GM18520 (cell line): ENCODE data around the gene ANKS1A.

Experiments
- ATAC-seq: cut with Tn5 transposase; IDR thresholded peaks from one replicate; pipeline ENCODE4 v1.9.1; 2021; ENCODE audit not compliant: unreplicated experiment

Gene ANKS1A

DNA sequence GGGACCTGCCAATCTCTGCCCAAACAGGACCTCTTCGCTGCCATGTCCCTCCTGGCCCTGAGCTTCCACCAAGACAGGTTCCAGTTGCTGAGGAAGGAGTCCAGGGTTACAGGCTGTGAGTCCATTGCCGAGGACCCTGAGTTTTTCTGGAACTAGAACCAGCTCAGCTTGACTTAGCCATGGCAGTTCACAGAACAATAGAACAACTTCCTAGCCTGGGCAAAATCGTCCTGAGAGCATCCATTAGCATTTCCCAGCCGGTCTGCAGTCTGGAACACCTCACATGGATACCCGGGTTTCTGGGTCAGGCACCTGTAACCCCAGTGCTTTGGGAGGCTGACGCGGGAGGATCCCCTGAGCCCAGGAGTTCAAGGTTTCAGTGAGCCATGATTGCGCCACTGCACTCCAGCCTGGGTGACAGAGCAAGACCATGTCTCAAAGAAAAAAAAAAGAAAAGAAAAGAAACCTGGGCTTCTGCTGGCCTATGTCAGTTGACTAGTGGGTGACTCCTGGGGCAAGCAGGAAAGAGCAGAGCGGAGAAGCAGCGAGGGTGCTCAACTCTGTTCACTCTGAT lies 161.8 kb downstream of the ANKS1A start:
- ATAC-seq = no peak

DNA sequence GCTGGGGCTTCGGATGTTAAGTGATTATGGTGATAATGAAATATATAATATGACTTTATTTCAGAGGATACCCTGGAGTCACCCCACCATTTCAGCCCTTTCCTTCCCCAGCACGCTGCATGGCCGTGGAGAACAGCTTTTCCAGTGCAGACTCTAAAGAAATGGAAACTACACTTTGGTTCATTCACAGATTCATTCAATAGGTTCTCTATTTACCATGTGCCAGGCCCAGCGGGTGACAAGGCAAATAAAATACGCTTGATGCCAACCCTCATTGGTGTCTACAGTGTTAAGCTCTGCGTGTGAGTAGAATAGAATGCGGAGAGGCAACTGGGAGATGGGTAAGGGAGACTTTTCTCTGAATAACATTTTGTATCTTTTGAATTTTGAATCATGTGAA lies 162.3 kb downstream of the ANKS1A start:
- no peak for ATAC-seq

DNA sequence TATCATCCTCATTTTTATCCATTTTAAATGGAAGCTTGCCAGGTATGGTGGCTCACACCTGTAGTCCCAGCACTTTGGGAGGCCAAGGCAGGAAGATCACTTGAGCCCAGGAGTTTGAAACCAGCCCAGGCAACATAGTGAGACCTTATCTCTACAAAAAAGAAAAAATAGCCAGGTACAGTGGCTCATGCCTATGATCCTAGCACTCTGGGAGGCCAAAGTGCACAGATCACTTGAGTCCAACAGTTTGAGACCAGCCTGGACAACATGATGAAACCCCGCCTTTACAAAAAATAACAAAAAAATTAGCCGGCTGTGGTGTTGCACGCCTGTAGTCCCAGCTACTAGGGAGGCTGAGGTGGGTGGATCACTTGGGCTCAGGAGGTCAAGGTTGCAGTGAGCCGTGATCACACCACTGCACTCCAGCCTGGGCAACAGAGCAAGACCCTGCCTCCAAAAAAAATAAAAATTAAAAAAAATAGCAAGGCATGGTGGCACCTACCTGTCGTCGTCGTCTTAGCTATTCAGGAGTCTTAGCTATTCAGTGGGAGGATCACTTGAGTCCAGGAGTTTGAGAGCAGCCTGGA lies 163.0 kb downstream of the ANKS1A start:
- no peak for ATAC-seq

DNA sequence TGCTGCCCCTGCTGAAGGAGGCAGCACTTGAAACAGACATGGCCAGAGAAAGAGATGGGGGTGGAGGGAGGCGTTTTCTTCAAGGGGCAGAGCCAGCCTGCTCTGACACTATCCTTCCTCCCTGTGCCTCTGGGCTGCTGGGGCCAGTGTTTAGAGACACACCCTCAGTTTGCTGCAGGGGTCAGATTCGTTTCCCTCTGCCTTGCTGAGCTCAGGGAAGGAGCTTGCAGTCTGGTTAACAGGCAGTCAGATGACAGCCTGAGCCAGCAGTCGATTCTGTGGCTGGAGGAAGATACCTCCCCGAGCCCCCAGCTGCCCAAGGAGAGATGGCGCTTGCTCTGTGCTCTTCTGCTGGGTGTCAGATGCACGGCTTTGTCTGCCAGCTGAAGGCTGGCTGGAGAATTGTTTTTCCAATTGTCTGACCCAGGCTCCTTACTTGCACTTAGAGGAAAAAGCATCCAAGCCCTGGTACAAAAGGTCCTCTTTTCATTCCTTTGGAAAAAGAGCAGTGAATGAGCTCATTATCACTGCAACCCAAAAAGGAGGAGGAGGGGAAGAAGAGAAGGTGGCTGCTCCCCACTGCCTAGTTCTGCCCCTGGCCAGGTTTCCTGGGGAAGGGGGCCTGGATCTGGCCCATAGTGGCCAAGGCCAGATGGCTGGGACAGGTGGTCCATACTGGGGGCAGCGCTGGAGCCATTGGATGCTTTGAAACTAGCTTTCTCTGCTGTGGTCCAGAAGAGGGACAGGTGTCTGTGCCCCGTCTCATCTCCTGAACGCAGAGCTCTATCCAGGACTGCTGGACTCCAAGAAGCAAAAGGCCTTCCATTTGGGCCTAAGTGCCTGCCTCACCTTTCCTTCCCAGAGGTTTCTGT lies 163.9 kb downstream of the ANKS1A start:
- no peak for ATAC-seq

DNA sequence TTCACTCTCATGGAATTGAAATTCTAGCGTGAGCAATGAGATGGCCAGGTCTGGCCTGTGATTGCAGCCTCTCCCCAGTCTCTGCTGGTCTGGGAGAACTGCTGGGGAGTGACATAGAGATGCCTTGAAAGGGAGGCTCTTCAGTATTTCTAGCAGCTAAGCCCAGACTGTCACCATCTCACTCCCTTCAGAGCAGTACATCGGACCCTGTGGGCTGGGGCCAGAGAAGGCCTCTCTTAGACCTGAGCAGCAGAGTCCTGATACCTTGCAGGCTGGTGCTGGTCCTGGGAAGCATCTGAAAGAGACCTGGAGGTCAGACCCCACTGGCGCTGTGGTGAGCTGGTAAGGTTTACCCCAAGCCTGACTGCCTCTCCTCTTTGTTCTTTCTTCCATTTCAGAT lies 164.6 kb downstream of the ANKS1A start:
- ATAC-seq = no peak

DNA sequence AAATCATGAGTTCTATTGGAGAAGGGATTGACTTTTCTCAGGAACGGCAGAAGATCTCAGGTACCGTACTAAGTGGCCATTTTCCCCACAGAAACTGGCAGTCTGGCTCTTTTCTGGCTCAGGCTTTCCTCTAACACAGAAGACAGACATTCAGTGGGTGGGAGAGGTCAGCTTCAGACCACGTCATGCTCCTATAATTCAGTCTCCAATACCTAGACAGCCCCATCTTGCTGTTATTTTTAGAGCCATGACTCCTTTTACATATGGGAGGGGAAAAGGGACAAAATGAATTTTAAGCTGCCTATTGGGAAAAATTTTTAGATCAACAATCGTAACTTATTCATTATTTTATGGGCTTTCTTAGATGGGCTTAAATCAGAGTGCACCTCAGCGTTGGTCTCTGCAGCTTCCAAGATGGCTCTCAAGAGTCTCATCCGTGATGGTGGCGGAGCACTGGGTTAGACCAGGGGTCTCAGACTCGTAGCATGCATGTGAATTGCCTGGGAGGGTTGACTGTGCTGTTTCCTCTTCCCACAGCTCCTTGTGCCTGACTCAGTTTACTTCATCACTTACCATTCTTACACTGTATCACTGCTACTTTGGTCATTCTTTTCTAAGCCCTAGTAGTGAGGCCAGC lies 165.2 kb downstream of the ANKS1A start:
- ATAC-seq = no peak

DNA sequence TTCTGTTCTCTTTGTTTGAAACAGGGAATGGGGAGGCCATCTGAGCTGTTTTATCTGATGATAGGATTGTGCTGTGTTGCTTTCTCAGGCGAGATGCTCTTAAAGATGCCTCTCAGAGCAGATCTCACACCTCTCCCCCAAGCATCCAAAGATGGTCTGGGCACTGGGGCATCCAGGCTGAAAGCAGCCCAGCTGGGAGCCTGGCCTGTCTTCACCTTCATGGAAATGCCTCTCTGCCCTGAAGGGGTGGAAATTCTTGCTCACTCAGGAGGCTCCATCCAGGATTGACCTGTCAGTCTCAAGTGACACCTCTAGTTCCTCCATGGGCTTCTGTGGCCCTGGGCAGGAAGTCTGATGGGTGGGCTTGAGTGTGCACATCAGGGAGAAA lies 165.7 kb downstream of the ANKS1A start:
- no peak for ATAC-seq

DNA sequence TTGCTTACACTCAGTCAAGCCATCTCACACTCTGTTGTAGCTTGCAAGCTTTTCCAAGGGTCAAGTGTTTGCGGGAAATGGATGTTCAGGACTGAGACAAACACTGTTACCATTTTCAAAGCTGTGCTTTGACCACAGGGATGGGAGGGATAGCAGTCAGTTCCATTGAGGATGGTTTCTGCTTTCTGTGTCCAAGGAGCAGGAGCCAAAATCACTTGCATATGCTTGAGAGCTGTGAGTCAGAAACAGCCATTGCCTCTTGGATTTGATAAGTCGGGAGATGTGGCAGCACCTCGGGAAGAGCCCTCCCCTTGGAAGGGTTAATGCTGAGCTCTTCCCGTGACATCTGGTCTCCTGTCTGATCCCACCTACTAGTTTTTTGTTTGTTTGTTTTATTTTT lies 166.8 kb downstream of the ANKS1A start:
- ATAC-seq = no peak

DNA sequence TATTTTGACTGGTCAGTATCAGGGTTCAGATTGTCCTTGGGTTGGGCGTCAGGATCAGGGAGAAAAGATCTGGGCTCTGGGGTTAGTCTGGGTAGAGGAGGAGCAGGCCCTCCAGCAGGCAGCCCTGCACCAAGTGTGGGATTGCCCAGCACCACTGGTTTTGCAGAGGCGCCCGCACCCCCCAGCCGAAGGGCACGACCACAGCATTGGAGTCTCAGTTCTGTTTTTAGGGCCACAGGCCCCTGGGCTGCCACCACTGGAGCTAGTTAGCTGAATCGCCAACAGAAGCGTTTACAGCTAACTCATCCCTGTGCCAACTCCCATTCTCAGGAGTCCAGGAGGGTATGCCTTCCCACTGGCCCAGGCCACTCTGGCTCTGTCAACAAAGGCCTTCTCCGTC lies 167.9 kb downstream of the ANKS1A start:
- ATAC-seq = no peak

DNA sequence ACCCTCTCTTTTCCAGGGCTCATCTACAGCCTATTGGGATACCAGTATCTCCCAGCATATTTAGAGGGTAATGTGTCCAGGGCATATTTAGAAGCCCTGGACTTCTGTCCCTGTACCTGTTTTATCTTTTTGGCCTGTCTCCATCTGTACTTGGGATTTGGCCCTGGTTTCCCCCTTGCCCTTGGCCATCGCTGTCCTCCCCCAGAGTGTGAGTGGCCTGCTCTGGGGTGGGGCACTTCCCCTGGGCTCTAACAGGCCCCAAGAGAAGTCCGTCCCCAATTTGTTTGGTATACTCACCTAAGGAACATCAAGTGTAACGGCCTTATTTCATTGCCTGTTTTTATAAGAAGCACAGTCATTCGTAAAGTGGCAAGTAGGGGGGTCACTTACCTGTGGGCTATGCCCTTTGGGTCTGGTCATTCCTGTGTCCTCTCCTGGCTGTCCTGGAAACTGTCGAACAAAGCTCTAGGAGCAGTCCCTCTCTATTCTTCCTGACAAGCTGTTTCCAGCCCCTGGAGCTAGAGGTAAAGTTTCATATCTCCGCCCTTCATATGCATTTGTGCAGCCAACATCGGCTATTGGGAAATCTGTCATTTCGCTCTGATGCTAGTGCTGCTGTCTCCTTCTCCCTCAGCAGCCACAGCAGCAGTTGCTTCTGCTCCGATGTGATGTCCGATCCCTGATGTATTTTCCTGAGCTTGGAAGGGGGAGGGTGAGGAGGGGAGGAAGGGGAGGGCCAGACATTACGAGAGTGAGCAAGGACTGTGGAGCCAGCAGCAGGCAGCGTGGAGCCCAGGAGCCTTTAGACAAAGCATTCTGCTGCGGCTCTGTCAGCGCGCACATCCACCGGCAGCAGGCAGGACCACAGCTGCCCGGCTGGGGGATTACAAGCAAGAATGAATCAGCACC lies 168.6 kb downstream of the ANKS1A start:
- no peak for ATAC-seq

DNA sequence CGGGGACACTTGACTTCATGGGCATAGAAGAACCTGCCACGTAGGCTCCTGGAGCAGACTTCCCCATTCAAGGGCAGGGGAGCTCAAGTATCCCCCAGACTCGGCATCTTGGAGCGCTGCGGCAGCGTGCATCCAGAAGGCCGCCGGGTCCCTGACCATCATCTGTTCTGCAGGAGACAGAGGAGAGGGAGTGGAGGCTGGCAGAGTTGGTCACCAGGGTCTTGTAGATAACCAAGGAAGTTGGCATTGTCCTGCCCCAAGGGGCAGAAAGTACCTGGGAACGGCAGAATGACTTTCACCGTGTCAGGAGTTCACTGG lies 169.3 kb downstream of the ANKS1A start:
- ATAC-seq = no peak

DNA sequence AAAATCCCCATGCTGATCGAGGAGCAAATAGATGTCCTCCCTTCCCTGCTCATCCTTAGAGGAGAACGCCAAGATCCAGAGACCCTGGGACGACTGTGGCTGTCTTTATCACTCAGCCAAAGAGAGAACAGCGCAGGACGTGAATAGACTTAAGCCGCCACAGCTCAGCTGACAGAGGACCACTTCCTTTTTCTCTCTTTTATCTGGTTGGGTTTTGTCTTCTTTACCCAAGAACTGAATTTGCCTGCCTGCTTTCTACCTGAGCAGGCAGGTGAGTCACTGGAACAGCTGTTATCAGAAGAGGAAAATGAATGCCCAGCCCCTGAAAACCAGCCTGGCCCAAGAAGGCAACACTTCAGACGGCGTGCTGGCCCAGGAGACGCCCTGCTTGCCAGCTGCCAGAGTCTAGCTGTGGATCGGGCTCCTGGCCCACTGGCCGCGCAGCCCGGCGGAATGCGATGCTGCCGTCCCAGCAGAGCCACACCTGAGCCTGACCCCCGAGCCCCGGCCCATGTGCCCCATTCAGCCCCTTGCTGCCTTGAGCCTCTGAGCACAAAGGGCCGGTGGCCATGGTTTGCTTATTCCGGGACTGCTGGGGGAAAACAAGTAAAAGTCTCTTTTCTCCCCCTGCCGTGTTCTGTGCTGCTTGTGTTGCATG lies 169.9 kb downstream of the ANKS1A start:
- ATAC-seq = no peak

DNA sequence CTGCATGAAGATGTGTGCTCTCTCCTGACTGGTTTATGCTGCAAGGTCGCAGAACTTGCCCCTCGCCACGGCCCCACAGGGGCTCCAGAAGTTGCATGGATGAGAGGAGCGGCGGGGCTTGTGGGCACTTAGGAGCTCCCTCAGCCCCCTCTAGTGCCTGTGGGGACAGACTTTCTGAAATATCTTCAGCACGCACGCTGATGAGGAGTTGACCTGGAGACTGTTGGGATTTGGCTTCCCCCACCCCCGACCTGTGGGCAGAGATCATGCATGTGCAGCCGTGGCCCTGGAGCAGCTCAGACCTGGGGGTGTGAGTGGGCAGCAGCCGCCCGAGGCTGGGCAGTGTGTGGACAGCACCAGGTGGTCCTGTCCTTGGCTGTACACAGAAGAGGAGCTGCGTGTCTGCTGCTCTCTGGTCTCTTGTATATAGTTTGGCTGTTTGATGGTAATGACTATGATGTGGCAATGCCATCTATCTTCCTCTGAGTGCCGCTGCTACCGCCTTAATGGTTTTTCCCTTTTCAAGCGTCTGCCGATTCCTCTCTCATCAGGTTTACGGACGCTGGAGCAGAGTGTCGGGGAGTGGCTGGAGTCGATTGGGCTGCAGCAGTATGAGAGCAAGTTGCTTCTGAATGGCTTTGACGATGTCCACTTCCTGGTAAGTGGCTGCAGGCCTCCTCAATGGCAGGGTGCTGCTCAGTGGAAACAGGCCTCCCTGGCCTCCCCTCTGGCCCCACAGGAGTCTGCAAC lies 170.7 kb downstream of the ANKS1A start:
- no peak for ATAC-seq

DNA sequence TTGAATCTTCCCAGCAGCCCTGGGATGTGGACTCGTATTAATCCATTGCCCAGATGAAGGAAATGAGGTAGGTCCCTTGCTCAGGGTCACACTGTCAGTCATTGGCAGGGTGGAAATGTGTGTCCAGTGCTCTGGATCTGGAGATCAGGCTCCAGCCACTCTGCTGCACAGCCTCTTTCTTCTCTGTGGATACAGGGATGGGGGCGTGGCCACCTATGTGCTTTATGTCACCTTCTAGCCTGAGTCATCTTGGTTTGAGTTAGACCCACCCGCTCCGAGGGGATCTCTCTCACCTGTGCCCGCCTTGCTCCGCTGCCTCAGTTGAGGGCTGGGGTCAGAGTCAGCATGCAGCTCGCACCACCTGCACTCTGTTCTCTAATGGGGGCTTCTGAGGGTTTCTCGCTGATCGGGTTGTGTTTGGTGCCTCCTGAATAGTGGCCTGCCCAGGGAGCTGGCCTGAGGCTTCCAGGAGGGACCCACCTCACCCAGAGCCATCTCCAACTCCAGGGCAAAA lies 172.1 kb downstream of the ANKS1A start:
- ATAC-seq = no peak

DNA sequence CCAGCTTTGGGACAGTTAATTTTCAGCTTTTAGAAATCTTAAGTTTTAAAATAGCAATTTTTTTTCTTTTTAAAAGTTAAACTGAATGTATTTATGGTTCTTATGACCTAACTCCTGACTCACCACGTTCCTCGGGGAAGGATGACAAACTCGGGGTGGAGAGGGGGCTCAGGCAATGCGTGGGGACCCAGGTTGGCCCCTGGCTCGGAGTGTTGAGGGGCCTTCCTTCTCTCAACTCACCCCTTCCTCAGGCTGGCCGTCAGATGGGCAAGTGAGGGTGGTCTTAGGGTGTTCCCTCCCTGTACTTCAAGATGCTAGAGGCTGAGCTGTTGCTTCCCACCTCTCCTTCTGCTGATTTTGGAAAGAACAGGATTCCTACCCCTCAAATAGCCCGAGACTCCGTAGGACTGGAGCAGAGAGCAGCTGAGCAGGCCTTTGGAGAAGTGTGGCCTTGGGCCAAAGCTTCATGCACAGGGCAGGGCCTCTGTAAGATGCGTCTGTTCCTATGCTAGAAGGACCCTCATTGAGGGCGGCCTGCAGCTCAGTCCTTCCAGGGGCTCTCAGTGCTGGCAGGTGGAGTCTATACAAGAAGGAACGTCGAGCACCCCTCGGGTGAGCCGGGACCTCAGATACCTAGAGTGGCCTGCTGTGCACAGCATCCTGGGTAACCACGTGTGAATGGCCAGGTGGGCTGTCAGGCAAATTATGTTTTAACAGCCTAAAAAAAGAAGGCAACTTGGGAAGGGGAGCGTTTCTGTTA lies 172.8 kb downstream of the ANKS1A start:
- no peak for ATAC-seq

DNA sequence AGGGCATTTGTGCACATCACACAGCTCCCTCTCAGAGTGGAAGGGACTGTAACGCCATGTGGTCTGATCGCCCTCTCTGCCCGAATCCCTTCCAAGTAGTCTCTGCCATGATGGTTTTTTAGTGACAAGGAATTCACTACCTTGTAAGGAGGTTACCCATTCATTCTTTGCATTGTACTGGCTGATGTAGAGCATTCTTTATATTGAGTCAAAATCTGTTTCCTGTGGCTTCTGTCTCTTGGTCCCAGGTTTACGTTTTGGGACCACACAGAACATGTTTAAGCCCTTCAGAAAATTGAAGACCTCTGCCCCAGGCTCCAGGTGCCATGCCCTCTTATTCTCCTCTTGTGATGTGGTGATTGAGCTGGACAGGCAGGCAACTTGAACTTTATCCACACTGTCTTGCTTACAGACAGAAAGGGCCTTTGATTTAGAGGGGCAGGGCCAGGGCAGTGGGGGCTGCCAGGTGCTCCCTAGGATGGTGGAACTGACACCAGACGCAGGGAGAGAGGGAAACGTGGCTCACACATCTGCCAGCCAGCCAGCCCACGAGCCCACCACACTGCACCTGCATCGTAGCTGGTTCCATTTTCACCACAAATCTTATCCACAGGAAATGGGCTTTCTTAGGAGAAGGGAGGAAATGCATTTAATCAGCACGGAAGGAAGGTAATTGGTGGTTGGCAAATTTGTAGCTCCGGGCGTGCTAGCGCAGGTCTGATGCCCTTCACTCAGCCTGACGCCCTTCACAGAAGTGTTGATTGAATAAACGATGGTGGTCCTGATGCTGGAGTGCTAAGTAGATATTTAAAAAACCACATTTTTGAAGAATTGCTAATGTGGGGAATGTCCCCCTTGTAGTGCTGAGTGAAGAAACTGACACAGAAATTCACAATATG lies 173.9 kb downstream of the ANKS1A start:
- no peak for ATAC-seq

DNA sequence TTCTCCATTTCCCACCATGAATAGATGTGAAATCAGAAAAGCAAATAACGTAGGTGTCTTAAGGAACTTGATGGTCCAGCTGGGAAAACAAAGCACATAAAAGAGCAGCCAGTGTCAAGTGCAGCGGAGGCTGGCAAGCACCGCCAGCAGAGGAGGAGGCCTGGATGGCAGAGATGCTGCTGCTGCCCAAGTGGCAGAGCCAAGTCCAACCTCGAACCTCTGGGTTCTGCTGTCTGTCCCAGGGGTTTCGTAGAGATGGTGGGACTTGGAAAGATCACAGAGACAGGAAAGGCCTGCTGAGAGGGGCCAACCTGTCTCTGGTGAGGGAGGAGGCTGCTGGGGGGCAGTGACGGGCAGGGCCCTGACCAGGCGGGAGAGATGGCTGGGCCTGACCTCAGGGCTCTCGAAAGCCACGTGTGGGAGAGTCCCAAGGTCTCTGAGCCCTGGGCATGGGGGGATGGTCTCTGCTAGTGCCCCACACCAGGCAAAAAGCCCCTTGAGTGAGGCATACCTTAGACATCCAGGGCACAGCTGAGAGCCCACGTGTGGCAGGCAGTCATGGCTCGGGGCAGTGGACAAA lies 174.7 kb downstream of the ANKS1A start:
- ATAC-seq = no peak

DNA sequence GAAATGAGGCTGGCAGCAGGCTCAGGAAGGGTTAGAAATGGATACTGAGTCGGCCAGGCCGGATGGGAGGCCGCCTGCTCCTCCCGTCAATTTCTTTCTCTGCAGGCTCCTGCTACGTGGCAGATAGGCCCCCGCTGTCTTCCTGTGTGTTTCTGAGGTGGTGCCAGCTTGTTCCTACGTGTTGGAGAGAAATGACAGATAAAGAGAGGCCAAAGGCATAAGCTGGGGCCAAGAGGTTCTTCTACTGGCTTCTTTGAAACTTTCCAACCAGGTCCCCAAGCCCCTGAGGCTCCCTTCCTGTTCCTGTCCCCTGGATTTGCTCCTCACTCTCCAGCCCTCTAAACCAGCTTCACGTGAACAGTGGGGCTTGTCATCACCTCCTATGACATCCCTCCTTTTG lies 175.2 kb downstream of the ANKS1A start:
- ATAC-seq = no peak
